CD4-positive, alpha-beta T cell treated with Interleukin-17A for 4 hours (primary cell): ENCODE data around the gene SLC43A1.

Source experiments
- DNase-seq: peaks from one replicate; pipeline ENCODE4 v3.0.0-alpha.2; 2020; ENCODE audit warnings: mixed read lengths

Gene SLC43A1

GRCh38 chr11:57497303-57498247 lies 17.9 kb downstream of the SLC43A1 start:
- no peak for DNase-seq

GRCh38 chr11:57496109-57496820 lies 19.2 kb downstream of the SLC43A1 start:
- no peak for DNase-seq

GRCh38 chr11:57493507-57494503 lies 21.7 kb downstream of the SLC43A1 start:
- peak; percentile 83 for DNase-seq

- DNase-seq: peak; percentile 69
Measured at GRCh38 chr11:57491371-57492061, 24.0 kb downstream of the SLC43A1 start.

GRCh38 chr11:57490456-57491248 lies 24.9 kb downstream of the SLC43A1 start:
- DNase-seq: no peak

- no peak for DNase-seq
Measured at GRCh38 chr11:57487920-57488659, 27.4 kb downstream of the SLC43A1 start.

- DNase-seq: no peak
Measured at GRCh38 chr11:57487021-57487778, 28.3 kb downstream of the SLC43A1 start.

GRCh38 chr11:57485217-57485990 lies 30.1 kb downstream of the SLC43A1 start:
- no peak for DNase-seq

- no peak for DNase-seq
Measured at GRCh38 chr11:57484141-57484710, 31.3 kb downstream of the SLC43A1 start.

GRCh38 chr11:57483562-57483918 lies 32.0 kb downstream of the SLC43A1 start:
- DNase-seq: no peak

- peak; percentile 71 for DNase-seq
Measured at GRCh38 chr11:57482782-57483561, 32.5 kb downstream of the SLC43A1 start.

GRCh38 chr11:57481915-57482781 lies 33.4 kb downstream of the SLC43A1 start:
- DNase-seq: no peak

GRCh38 chr11:57481315-57481714 lies 34.2 kb downstream of the SLC43A1 start:
- DNase-seq: no peak

GRCh38 chr11:57480409-57481137 lies 34.9 kb downstream of the SLC43A1 start:
- DNase-seq: peak; percentile 75

- DNase-seq: no peak
Measured at GRCh38 chr11:57479911-57480310, 35.6 kb downstream of the SLC43A1 start.
